Psoas muscle (tissue), 8 donors: ENCODE results near the gene FAM222A. TPM values are rescaled to one million over a fixed set of nuclear protein-coding genes. Genes with fewer than 3 reads are reported as not detected.

Source experiments
- ATAC-seq, 4 donors: fragments of 200-7000 bp; cut with Tn5 transposase; one replicate each; pipeline ENCODE4 v1.9.1; 2020; ENCODE audit warnings: moderate library complexity in 3 of 4, mild to moderate bottlenecking in 2 of 4
- DNase-seq, 2 donors: peaks; one replicate each; pipeline ENCODE4 v3.0.0-alpha.2; 2020
- H3K27ac ChIP-seq: fragments of 200-600 bp; one replicate; pipeline ENCODE4 v1.8.0; 2022
- H3K27me3 ChIP-seq, 3 donors: fragments of 200-600 bp in 1 of 3; one replicate each; pipeline versions ENCODE4 v1.6.1 to v1.8.0; 2013 to 2022; ENCODE audit warnings: low read length in 2 of 3, mild to moderate bottlenecking in 2 of 3, moderate library complexity in 1 of 3; ENCODE audit not compliant: insufficient read depth in 3 of 3
- H3K36me3 ChIP-seq, 2 donors: fragments of 200-600 bp in 1 of 2; one replicate each; pipeline versions ENCODE4 v1.6.1 to v1.8.0; 2013 to 2022; ENCODE audit warnings: low read depth in 1 of 2, mild to moderate bottlenecking in 1 of 2, moderate library complexity in 1 of 2; ENCODE audit not compliant: insufficient read depth in 1 of 2
- H3K4me1 ChIP-seq: fragments of 200-600 bp; one replicate; pipeline ENCODE4 v1.8.0; 2022
- H3K4me3 ChIP-seq: fragments of 200-600 bp; one replicate; pipeline ENCODE4 v1.8.0; 2022; ENCODE audit warnings: mild to moderate bottlenecking
- H3K9me3 ChIP-seq: fragments of 200-600 bp; one replicate; pipeline ENCODE4 v1.8.0; 2022
- WGBS, 3 donors: extraction: QIAGEN DNeasy Blood & Tissue Kit; methylation state at CpG; one replicate each; pipeline versions ENCODE4 v1.1.6 to v1.1.7; 2013; 5-methylcytosine and 5-hydroxymethylcytosine counted together
- intact Hi-C, 2 donors: fragments of 100-400 bp; cut with DNase I; formaldehyde crosslinking; loops; one replicate each; pipeline versions ENCODE4 v1.11.0 to v1.14.2; 2022
- polyA plus RNA-seq, 3 donors: library from polyadenylated mRNA; stranded (reverse); fragments of 200-250 nt; gene quantifications; one replicate each; pipeline ENCODE4 v1.2.3, GENCODE V29; 2013
- total RNA-seq, 4 donors: library from RNA; stranded (reverse); fragmentation: NEBNext Ultra II Directional in 2 of 4; extraction: Animal tissue kit (Norgen Biotek cat#: 25700) in 2 of 4; gene quantifications; one replicate each; pipeline versions ENCODE4 v1.2.1 to v1.2.4, GENCODE V29; 2021 to 2023
- TF ChIP-seq, protein P1 (sequence below): fragments of 200-600 bp; IDR thresholded peaks from one replicate; pipeline ENCODE4 v1.8.0; 2022; ENCODE audit warnings: antibody characterized with exemption
- donor health status: healthy with polysubstance abuse.
- donor health status: DM: no; HTN: no; CAD: no; lungs with moderate emphysema.
- donor health status: Bipolar disorder and iron deficiency.
- donor health status: healthy.
- donor health status: DM: yes; HTN: yes; CAD: no.
- donor health status: DM: no; HTN: no; CAD: no.
- donor health status: DM: no; HTN: no; CAD: no.
- donor health status: DM: yes; HTN: yes; CAD: no.

FAM222A gene
- total and polyA plus RNA-seq, 7 donors, result 0.59 to 15.8 (median 5.1) TPM

- Histone ChIP-seq H3K27ac (no peak overlapping the region), H3K27me3 (no peaks in the 10 kb centered on the region), H3K36me3 (no peaks in the 10 kb centered on the region), H3K4me1 (no peaks in the 10 kb centered on the region), H3K9me3 (no peaks in the 10 kb centered on the region), H3K4me3 (no peak overlapping the region)
- DNase-seq (no peak), ATAC-seq (no peak)
- 76 to 84% (median 77%) methylated on average over 10 of the region's 10 CpGs for WGBS, 3 donors
- TF ChIP-seq, protein P1, sequence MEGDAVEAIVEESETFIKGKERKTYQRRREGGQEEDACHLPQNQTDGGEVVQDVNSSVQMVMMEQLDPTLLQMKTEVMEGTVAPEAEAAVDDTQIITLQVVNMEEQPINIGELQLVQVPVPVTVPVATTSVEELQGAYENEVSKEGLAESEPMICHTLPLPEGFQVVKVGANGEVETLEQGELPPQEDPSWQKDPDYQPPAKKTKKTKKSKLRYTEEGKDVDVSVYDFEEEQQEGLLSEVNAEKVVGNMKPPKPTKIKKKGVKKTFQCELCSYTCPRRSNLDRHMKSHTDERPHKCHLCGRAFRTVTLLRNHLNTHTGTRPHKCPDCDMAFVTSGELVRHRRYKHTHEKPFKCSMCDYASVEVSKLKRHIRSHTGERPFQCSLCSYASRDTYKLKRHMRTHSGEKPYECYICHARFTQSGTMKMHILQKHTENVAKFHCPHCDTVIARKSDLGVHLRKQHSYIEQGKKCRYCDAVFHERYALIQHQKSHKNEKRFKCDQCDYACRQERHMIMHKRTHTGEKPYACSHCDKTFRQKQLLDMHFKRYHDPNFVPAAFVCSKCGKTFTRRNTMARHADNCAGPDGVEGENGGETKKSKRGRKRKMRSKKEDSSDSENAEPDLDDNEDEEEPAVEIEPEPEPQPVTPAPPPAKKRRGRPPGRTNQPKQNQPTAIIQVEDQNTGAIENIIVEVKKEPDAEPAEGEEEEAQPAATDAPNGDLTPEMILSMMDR, result no peak
- intact Hi-C loops, result no loop called here
Measured at GRCh38 chr12:109781668-109782325, 68.2 kb downstream of the FAM222A start.

GRCh38 chr12:109782326-109782703 is 68.7 kb downstream of the FAM222A start:
- no peak overlapping the region for H3K27ac ChIP-seq
- ATAC-seq (no peak), DNase-seq (no peak)
- no peaks in the 10 kb centered on the region for H3K9me3 ChIP-seq
- WGBS, 3 donors, result 85 to 91% (median 89%) methylated on average over 9 of the region's 9 CpGs
- H3K36me3 ChIP-seq, result no peaks in the 10 kb centered on the region
- TF ChIP-seq, protein P1, result no peak
- H3K27me3 ChIP-seq, result no peaks in the 10 kb centered on the region
- H3K4me1 ChIP-seq, result no peaks in the 10 kb centered on the region
- no peak overlapping the region for H3K4me3 ChIP-seq
- intact Hi-C loops, result no loop called here

DNA sequence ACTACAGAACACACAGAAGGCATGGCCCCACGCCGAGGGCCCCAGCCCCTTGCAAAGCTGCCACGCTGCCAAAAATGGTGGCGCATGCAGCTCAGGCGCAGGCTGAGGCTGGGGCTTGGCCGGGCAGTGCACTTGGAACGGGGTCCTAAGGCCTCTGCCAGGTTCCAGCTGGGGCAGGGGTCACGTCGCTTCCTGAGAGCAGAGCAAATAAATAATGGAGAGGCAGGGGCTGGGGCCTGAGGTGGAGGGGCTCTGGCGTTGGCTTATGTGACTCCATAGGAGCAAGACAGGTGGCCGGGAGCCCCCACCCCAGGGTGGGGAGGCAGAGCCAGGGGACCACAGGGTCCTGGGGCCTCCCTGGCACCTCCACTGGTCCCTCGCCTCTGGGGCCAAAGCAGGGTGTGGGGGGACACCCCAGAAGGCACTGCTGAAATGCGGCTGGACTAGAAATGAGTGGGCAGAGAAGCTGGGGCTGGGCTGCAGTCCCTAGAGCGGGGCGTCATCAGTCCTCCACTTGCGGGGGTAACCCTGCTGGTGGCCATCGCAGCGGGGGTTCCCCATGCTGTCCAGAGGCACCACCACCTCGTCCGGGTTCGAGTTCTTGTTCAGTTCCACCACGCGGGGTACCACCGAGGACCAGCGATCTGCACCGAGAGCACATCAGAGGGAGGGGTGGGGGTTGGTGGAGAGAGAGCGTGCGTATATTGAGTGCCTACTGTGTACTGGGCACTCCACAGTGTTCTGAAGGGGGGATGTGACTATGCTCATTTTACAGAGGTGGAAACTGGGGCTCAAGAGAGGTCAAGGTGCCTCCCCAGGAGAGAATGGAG is 69.7 kb downstream of the FAM222A start:
- Histone ChIP-seq H3K27ac (no peak overlapping the region), H3K9me3 (no peaks in the 10 kb centered on the region), H3K27me3 (no peaks in the 10 kb centered on the region), H3K36me3 (no peaks in the 10 kb centered on the region), H3K4me1 (no peaks in the 10 kb centered on the region), H3K4me3 (no peak overlapping the region)
- 73 to 75% (median 75%) methylated on average over 26 to 28 of the region's 28 CpGs for WGBS, 3 donors
- TF ChIP-seq, protein P1, result no peak
- ATAC-seq (no peak), DNase-seq (no peak)
- intact Hi-C loops, result no loop called here

- TF ChIP-seq, protein P1, result no peak
- Histone ChIP-seq H3K4me1 (no peaks in the 10 kb centered on the region), H3K27ac (no peak overlapping the region), H3K9me3 (no peaks in the 10 kb centered on the region), H3K27me3 (no peaks in the 10 kb centered on the region), H3K36me3 (no peaks in the 10 kb centered on the region), H3K4me3 (no peak overlapping the region)
- intact Hi-C loops, result no loop called here
- whole genome bisulfite sequencing, 3 donors, result 75 to 88% (median 84%) methylated on average over 8 of the region's 8 CpGs
- ATAC-seq (no peak), DNase-seq (no peak)
Measured at GRCh38 chr12:109783965-109784244, 70.3 kb downstream of the FAM222A start.
